AG20443 (cell line): ENCODE data around the gene RHEB.

Experiments
- DNase-seq: peaks from one replicate; pipeline ENCODE4 v3.0.0; 2012; ENCODE audit warnings: low spot score, mixed read lengths

RHEB gene

GRCh38 chr7:151524845-151525244 is 5.2 kb upstream of the RHEB start:
- no peak for DNase-seq

DNA sequence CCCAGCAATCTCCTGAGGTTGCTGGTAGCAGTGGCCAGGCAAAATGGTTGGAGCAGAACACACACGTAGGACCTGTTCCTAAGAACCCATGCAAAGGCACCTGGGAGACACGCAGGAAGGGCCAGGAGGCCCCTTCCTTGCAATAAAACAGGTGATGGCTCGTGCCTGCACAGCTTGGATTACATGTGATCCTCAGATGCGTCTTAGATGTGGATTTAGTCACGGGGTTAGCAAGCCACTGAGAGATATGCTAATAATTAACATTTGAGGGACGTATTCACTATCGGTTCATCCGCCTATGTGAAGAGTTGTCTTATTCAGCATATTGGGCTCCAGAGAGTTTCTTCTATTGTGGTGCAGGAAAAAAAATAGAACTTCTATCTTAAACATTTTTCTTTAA is 4.6 kb upstream of the RHEB start:
- no peak for DNase-seq

GRCh38 chr7:151520419-151521261 is 945 bp upstream of the RHEB start:
- peak; percentile 51 for DNase-seq

- peak; percentile 45 for DNase-seq
Measured at GRCh38 chr7:151518947-151519764, 539 bp downstream of the RHEB start.

DNA sequence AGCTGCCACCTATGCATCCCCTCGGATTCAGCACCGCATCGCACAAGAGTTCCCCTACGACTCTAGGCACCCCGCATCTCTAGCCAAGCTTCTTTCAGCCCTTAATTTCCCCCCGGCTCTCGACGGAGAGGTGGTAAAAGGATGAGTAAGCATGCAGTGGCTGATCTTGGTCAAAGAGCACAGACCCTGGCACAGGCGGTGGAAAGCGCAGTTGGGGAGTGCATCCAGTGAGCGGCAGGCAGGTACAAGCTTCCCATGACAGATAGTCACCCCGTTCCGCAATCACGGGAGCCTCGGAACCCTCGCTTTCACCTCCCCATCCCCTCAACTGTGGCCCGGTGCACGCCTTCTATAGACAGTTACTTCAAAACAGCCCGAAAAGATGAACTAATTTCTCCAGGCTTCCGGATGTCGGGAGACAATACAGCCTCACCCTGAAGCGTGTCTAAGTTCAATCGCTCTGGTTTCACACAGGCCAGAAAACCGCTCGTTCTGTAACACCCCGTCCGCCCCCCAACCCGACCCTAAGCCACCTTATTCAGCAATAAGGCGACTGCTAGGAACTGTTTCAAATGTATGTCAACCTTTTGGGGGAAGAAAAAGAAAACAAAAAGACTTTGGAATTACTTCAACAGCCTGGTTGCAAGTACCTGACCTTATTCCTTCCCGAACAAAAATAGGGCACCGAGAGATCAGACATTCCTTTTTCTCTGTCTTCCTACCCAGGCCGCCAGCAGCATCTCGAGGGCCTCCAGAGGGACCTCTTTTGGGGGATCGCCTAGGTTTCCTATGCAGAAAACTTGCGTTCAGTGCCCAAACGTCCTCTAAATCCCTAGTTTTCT is 1.4 kb downstream of the RHEB start:
- peak; percentile 25 for DNase-seq

GRCh38 chr7:151517601-151518104 is 2.0 kb downstream of the RHEB start:
- no peak for DNase-seq

GRCh38 chr7:151515276-151515565 is 4.5 kb downstream of the RHEB start:
- DNase-seq: no peak

GRCh38 chr7:151514461-151515275 is 5.0 kb downstream of the RHEB start:
- DNase-seq: no peak

DNA sequence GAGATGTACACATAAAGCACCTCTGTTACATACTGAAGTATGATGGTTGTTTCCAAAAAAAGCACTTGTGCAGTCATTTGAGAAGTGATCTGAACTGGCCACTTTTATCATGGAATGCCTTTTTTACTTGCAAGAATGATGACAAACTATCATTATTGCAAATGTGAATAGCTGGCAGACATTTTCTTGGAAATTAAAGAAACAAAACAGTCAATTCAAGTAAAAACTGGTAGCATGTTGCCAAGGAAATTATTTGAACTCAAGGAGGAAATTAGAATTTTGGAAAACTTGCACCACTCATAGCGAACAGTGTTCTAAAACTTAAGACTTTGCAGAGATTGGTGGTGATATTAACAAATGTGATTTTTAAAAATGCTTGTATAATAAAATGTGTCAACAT is 6.6 kb downstream of the RHEB start:
- DNase-seq: no peak

DNA sequence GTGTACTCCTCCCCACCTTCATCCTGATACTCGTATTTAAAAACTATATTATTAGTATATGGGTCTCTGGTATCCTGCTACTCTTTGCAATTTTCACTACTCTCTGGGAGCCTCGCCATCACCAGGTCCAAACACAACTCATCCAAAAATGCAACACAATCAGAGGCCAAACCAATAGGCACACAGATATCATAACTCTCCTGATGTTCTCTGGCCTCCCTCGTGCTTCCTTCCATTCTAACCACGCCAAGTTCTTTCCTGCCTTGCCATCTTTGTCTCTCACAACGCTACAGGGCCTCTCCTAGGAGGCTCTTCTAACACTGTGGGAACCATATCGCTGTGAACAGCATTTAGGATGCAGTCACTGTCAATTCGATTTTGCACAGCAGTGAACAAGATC is 7.3 kb downstream of the RHEB start:
- DNase-seq: no peak

GRCh38 chr7:151511946-151512345 is 7.7 kb downstream of the RHEB start:
- DNase-seq: no peak

GRCh38 chr7:151511270-151511669 is 8.4 kb downstream of the RHEB start:
- no peak for DNase-seq

- DNase-seq: no peak
Measured at GRCh38 chr7:151509670-151510333, 9.9 kb downstream of the RHEB start.

GRCh38 chr7:151508991-151509390 is 10.7 kb downstream of the RHEB start:
- DNase-seq: no peak

DNA sequence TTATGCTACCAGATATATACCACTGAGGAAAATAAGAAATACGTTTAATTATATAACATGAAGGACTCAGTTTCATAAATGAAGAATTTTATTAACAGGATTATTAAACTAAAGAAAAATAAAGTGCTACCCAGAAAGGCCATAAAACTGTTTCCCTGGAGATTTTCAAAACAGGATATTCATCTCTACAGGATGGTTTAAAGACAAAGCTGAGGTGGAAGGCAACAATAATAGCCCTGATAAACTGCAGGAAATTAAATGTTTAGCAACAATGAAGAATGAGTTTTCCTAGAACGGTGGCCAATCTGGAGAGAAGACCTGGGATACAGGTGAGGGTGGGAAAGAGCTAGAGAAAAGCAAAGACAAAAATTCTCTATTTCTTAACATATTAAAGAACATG is 11.9 kb downstream of the RHEB start:
- DNase-seq: no peak

GRCh38 chr7:151506901-151507382 is 12.8 kb downstream of the RHEB start:
- no peak for DNase-seq

- DNase-seq: no peak
Measured at GRCh38 chr7:151505836-151506468, 13.7 kb downstream of the RHEB start.

- DNase-seq: no peak
Measured at GRCh38 chr7:151505433-151505832, 14.3 kb downstream of the RHEB start.

DNA sequence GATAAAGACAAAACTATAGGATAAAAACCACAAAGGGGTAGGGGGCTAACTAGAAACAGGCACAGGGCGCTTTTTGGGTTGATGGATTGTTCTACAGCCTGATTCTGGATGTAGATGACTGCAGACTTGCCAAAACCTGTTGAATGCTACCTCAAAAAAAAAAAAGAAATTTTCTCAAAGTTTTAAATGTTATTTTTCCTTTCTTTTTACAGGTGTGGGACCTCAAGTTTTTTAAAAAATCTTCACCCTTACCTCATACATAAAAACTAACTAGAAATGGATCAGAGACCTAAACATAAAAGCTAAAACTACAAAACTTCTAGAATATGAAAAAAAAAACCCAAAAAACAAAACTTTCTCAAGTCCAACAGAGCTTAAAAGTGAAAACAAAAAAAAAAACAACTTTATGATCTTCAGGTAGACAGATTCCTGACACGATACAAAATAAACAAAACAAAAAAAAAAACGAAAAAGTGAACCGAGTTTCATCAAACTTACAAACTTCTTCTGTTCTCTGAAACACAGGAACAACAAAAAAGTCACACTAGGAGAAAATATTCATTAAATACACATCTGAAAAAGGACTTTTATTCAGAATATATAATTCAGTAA is 14.9 kb downstream of the RHEB start:
- DNase-seq: no peak
